Stimulated activated CD8-positive, alpha-beta memory T cell treated with anti-CD3 and anti-CD28 coated beads, Interleukin-12 subunit alpha, Interleukin-12 subunit beta, amount 100 ng/mL, for 4 hours (primary cell): ENCODE results near the gene MSI2.
"Not testable (repeated sequence)": the region's sequence is repeated elsewhere in the genome, so short reads cannot be mapped to it uniquely, and the experiment has no call there.

Experiments
- DNase-seq: peaks from one replicate; pipeline ENCODE4 v3.0.0-alpha.2; 2020; ENCODE audit warnings: low read depth

The MSI2 gene

GRCh38 chr17:57619061-57619937 lies 363.0 kb downstream of the MSI2 start:
- DNase-seq, result no peak

GRCh38 chr17:57620576-57620975 lies 364.3 kb downstream of the MSI2 start:
- no peak for DNase-seq

GRCh38 chr17:57621791-57622190 lies 365.5 kb downstream of the MSI2 start:
- DNase-seq, result not testable (repeated sequence)

- DNase-seq, result no peak
Observed at GRCh38 chr17:57622306-57622682, 366.0 kb downstream of the MSI2 start.

GRCh38 chr17:57622683-57623433 lies 366.5 kb downstream of the MSI2 start:
- no peak for DNase-seq

GRCh38 chr17:57623620-57624019 lies 367.3 kb downstream of the MSI2 start:
- no peak for DNase-seq

GRCh38 chr17:57624386-57624785 lies 368.1 kb downstream of the MSI2 start:
- no peak for DNase-seq

GRCh38 chr17:57625511-57625910 lies 369.2 kb downstream of the MSI2 start:
- DNase-seq, result no peak

- DNase-seq, result no peak
Observed at GRCh38 chr17:57625957-57626356, 369.6 kb downstream of the MSI2 start.

- no peak for DNase-seq
Observed at GRCh38 chr17:57626520-57627210, 370.3 kb downstream of the MSI2 start.

- no peak for DNase-seq
Observed at GRCh38 chr17:57627591-57627990, 371.3 kb downstream of the MSI2 start.

- no peak for DNase-seq
Observed at GRCh38 chr17:57628421-57628820, 372.1 kb downstream of the MSI2 start.

- no peak for DNase-seq
Observed at GRCh38 chr17:57629470-57629869, 373.1 kb downstream of the MSI2 start.

GRCh38 chr17:57629886-57630285 lies 373.6 kb downstream of the MSI2 start:
- no peak for DNase-seq

GRCh38 chr17:57630736-57631135 lies 374.4 kb downstream of the MSI2 start:
- DNase-seq, result no peak

- no peak for DNase-seq
Observed at GRCh38 chr17:57631871-57632270, 375.5 kb downstream of the MSI2 start.

GRCh38 chr17:57632294-57632693 lies 376.0 kb downstream of the MSI2 start:
- no peak for DNase-seq

GRCh38 chr17:57633236-57633635 lies 376.9 kb downstream of the MSI2 start:
- no peak for DNase-seq

- DNase-seq, result no peak
Observed at GRCh38 chr17:57634713-57635465, 378.6 kb downstream of the MSI2 start.

- DNase-seq, result no peak
Observed at GRCh38 chr17:57636274-57636673, 380.0 kb downstream of the MSI2 start.

- no peak for DNase-seq
Observed at GRCh38 chr17:57636985-57637665, 380.8 kb downstream of the MSI2 start.

GRCh38 chr17:57637666-57638010 lies 381.3 kb downstream of the MSI2 start:
- DNase-seq, result no peak
